ENCODE results near the gene KLK4. TPM values are rescaled to one million over a fixed set of nuclear protein-coding genes. Genes with fewer than 3 reads are reported as not detected.
"Not testable (repeated sequence)": the region's sequence is repeated elsewhere in the genome, so short reads cannot be mapped to it uniquely, and the experiment has no call there.

Gene KLK4
- total RNA-seq, 1 donor = not detected

GRCh38 chr19:50896591-50897190 is 14.5 kb downstream of the KLK4 start:
- no peak for TF ChIP-seq CTCF (IDR thresholded peaks at IDR 0.05; ENCODE audit: insufficient read depth, low read length)
- DNase-seq (ENCODE audit: low read depth) = peak; percentile 17
- no peak overlapping the region for H3K4me3 ChIP-seq (ENCODE audit: low read depth, low read length)

GRCh38 chr19:50896089-50896590 is 15.1 kb downstream of the KLK4 start:
- DNase-seq (ENCODE audit: low read depth) = not testable (repeated sequence)

GRCh38 chr19:50894478-50895356 is 16.5 kb downstream of the KLK4 start:
- no peak for DNase-seq (ENCODE audit: low read depth)
- no peak overlapping the region for H3K4me3 ChIP-seq (ENCODE audit: low read depth, low read length)

More at GRCh38 chr19:50896089-50896590, 15.1 kb downstream of the KLK4 start:
- not testable (repeated sequence) for H3K4me3 ChIP-seq (ENCODE audit: low read depth, low read length)

GRCh38 chr19:50893047-50893736 is 18.0 kb downstream of the KLK4 start:
- TF ChIP-seq CTCF (IDR thresholded peaks at IDR 0.05; ENCODE audit: insufficient read depth, low read length) = no peak
- no peak overlapping the region for H3K4me3 ChIP-seq (ENCODE audit: low read depth, low read length)
- no peak for DNase-seq (ENCODE audit: low read depth)

More at GRCh38 chr19:50894478-50895356, 16.5 kb downstream of the KLK4 start:
- no peak for TF ChIP-seq CTCF (IDR thresholded peaks at IDR 0.05; ENCODE audit: insufficient read depth, low read length)

GRCh38 chr19:50891253-50891625 is 20.0 kb downstream of the KLK4 start:
- TF ChIP-seq CTCF (IDR thresholded peaks at IDR 0.05; ENCODE audit: insufficient read depth, low read length) = no peak
- no peak for DNase-seq (ENCODE audit: low read depth)
- no peak overlapping the region for H3K4me3 ChIP-seq (ENCODE audit: low read depth, low read length)

- no peak for TF ChIP-seq CTCF (IDR thresholded peaks at IDR 0.05; ENCODE audit: insufficient read depth, low read length)
- peak; percentile 12 for DNase-seq (ENCODE audit: low read depth)
- H3K4me3 ChIP-seq (ENCODE audit: low read depth, low read length) = no peak overlapping the region
Measured at GRCh38 chr19:50890422-50891252, 20.6 kb downstream of the KLK4 start.

All from fibroblast of the aortic adventitia (primary cell).